ENCODE data around the gene NSUN2.

DNA sequence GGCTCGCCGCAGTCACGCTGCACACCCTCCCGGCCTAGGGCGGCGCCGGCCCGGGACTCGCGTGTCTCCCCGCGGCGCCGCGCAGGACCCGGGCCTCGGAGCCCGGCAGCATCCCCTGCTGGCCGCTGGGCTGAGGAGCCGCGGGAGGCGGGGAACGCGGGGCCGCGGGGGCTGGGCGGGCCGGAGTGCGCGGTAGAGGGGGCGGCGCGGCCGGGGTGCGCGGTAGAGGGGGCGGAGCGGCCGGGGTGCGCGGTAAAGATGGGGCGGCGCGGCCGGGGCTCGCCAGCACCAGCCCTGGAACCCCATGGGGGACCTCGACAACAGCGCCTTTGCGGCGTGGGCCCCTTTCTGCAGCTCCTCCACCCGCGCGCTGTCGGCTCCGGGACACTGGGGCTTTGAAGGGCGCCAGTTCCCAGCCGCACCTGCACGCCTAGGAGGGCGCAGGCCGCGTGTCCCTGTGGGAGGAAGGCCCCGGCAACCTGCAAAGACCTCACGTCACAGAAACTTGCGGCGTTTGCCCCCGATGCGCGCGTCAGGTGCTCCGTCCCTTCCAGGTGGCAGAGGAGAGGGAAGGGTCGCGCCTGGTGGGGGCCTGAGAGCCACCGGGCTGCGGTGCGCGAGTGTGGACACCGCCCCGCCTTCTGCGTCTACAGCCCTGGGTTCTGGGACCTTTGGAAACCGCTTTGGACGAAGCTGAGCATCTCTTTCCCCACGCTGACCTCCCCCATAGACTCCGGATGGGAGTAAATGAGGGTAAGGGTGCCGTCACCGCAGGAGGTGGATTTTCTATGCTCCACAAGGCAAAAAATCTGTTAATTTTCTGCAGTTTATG lies 49.6 kb downstream of the NSUN2 start:
- peak; percentile 37 for TF ChIP-seq EZH2 (IDR thresholded peaks at IDR 0.05; ENCODE audit: borderline replicate concordance, low read depth, low read length, severe bottlenecking)
- TF ChIP-seq, protein P1, sequence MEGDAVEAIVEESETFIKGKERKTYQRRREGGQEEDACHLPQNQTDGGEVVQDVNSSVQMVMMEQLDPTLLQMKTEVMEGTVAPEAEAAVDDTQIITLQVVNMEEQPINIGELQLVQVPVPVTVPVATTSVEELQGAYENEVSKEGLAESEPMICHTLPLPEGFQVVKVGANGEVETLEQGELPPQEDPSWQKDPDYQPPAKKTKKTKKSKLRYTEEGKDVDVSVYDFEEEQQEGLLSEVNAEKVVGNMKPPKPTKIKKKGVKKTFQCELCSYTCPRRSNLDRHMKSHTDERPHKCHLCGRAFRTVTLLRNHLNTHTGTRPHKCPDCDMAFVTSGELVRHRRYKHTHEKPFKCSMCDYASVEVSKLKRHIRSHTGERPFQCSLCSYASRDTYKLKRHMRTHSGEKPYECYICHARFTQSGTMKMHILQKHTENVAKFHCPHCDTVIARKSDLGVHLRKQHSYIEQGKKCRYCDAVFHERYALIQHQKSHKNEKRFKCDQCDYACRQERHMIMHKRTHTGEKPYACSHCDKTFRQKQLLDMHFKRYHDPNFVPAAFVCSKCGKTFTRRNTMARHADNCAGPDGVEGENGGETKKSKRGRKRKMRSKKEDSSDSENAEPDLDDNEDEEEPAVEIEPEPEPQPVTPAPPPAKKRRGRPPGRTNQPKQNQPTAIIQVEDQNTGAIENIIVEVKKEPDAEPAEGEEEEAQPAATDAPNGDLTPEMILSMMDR (IDR thresholded peaks at IDR 0.05; ENCODE audit: extremely low read depth in 1 of 2, insufficient read depth in 1 of 2, low read depth in 1 of 2, low read length in 2 of 2), result peak; percentile 35 to 41
- TF ChIP-seq POLR2A (IDR thresholded peaks at IDR 0.05; ENCODE audit: low read depth, low read length), result no peak
- TF ChIP-seq POLR2AphosphoS5 (IDR thresholded peaks at IDR 0.05; ENCODE audit: insufficient read depth, low read depth, low read length), result no peak
- TF ChIP-seq, protein P2, sequence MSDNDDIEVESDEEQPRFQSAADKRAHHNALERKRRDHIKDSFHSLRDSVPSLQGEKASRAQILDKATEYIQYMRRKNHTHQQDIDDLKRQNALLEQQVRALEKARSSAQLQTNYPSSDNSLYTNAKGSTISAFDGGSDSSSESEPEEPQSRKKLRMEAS (IDR thresholded peaks at IDR 0.05; ENCODE audit: insufficient read depth, insufficient read length), result no peak
- no peak for TF ChIP-seq FOS (IDR thresholded peaks at IDR 0.05; ENCODE audit: borderline replicate concordance, insufficient read depth, low read length)
- TF ChIP-seq JUN (IDR thresholded peaks at IDR 0.05; ENCODE audit: borderline replicate concordance, insufficient read depth, insufficient read length, low read depth), result no peak
- no peak for TF ChIP-seq MYC (IDR thresholded peaks at IDR 0.05; ENCODE audit: low read depth, low read length)
